Kidney capillary endothelial cell (primary cell): Measurements from ENCODE around the gene ATG101.
A peak's percentile ranks its signal among the peaks of the same experiment; 100 is the strongest.

Experiments used
- DNase-seq: peaks from one replicate; pipeline ENCODE4 v3.0.0-alpha.2; 2018; ENCODE audit warnings: low spot score

The ATG101 gene, protein sequence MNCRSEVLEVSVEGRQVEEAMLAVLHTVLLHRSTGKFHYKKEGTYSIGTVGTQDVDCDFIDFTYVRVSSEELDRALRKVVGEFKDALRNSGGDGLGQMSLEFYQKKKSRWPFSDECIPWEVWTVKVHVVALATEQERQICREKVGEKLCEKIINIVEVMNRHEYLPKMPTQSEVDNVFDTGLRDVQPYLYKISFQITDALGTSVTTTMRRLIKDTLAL

DNA sequence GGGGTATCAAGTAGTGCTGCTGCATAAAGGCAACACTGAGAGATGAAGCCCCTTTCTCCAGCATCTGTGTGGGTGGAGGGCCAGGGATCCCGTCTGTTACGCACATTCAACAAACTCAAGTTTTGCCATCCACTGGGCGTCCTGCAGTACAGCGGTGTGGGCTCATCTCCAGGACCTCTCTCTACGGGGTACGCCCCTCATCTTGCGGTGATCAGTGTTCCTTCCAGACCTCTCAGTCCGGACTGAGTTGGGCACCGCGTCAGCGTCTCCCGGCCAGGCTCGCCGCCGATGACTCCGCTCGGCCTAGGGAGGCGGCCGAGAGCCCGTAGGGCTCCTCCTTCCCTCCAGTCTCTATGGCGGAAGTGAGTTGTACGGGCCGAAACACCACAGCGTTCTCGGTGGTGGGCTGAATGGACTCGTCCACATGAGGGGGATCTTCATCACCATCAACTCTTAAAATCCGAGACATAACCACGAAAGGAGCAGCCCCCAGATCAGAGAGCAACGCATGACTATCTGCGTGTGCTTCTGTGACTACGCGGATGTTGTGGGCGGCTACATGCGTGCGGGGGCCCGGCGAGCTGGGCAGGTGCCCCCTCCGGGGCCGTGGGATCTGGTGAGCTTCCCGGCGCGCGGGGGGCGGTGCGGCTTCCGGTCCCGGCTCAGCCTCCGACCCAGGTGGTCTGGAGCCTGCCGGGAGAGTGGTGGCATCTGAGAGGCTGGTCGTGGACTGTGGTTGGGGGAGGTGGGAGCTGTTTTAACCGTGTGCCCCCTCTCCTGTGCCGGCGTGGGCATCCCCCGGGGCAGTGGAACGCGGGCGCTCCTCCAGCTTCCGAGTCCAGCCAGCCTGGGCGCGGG is at the start of gene ATG101:
TSS of gene ATG101 (plus strand) at position 652 of the 858 bp plus-strand sequence. CDS start 3,673 bp downstream, outside the sequence.
- DNase-seq: peak; percentile 97

DNA sequence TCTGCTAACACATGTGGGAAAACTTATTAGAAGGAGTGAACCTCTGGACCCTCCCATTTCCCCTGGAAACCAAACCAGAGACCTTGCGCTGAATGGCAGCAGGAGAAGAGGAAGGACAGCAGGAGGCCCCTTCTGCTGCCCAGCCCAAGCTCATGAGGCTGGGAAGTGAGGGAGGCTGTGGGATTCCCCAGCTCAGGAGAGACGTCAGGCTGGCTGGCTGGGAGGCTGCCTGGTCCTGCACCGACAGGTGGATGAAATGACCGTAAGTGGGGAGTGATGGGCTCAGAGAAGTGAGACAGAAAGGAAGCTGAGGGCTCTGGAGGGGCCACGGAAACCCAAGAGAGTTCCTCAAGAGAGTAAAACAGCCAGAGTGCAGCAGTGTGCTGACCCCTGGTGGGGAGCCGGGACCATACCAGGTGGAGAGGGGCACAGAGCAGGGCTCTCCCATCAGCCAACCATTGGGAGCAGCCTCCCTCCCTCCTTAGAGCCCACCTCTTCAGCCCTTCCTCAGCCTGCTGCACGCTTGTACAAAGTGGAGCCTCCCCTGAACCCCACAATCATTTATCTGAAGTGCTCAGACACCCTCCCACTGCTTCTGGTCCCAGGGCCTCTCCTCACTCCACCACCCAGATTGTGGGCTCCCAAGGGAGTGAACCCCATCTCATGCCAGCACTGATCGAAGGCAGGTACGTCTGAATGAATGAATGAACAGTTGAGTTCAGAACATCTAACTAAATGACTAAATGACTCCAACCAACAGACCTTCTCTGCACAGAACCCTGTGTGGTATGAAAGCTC is 49.0 kb upstream of the ATG101 start:
- no peak for DNase-seq

DNA sequence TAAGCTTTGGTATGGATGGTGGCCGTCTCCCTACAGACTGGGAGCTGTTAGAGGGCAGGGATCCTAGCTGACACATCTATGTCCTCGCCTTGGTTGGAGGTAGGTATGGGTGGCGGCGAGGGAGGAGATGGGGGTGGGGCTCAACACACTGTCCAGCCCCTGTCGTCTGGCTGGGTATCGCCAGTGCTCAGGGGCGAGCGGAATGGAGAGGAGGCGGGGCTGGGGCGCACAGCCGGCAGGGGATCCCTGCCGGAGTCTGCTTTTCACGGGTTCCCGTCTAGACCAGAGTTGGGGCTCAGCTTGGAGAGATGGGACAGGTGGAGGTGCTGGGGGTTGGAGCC is 47.0 kb upstream of the ATG101 start:
- no peak for DNase-seq

DNA sequence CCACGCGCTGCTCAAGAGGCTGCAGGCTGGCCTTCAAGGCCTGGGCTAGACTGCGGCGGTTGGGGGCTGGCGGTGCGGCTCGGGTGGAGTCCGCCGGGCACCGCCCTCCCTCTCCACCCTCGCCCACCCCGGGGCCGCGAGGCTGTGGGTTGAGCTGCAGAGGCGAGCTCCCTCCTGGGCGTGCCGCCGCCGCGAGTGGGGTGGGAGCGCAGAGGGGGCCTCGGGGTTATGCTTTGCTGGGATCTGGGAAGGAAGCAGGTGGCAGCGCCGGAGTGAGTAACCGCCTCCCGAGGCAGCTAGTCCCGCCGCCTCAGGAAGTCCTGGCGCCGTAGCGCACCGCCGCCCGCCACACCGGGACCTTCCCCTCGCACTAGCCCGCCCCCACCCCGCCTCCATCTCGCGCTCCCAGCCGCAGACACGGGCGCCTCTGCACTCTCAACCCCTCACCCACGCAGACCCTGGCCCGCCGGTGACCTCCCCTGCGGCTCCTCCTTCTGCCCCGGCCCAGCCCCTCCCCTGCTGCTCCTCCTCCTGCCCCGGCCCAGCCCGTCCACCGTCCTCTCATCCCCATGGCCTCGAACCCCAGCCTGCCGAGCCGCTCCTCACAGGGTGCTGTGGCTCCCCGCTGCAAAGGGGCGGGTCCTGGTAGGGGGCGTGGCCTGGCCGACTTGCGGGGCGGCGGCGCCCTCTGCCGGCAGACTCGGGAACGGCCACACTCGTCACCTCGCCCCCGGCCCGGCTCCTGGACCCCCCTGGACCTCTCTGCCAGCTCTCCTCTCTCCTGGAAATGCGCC is 46.4 kb upstream of the ATG101 start:
- DNase-seq: peak; percentile 91

DNA sequence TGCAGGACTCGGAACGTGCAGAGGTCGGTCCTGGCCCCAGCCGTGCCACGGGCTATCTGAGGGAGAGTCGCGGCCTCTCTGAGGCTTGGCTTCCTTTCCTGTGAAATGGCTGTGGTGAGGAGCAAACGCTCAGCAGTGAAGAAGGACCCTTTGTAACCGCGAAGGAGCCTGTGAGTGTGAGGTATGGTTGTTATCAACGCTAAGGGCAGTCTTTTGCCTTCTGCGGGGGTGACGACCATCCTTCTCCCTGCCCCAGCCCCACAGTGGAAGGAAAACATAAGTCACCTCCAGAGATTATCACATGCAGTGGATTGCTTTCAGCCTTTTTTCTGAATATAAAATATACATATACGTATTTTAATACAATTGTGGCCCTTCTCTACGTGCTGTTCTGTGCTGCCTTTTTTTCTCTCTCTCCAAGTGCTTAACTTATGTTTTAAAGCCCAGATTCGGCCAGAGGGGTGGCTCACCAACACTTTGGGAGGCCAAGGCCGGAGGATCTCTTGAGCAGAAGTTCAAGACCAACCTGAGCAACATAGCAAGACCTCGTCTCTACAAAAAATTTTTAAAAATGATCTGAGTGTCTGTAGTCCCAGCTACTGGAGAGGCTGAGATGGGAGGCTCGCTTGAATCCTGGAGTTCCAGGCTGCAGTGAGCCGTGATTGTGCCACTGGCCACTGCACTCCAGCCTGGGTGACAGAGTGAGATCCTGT is 45.6 kb upstream of the ATG101 start:
- DNase-seq: no peak

DNA sequence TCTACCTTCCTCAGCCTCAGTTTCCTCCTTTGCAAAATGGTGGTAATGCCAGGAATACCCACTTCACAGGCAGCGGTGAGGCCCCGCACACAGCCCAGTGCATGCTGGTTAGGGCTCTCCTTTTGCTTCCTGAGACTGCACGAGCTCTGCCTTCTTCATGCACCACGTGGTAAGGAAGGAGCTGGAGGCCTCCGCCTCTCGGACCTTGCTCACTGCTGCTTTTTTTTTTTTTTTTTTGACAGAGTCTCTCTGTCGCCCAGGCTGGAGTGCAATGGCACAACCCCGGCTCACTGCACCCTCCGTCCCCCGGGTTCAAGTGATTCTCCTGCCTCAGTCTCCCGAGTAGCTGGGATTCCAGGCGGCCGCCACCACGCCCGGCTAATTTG is 44.9 kb upstream of the ATG101 start:
- no peak for DNase-seq

DNA sequence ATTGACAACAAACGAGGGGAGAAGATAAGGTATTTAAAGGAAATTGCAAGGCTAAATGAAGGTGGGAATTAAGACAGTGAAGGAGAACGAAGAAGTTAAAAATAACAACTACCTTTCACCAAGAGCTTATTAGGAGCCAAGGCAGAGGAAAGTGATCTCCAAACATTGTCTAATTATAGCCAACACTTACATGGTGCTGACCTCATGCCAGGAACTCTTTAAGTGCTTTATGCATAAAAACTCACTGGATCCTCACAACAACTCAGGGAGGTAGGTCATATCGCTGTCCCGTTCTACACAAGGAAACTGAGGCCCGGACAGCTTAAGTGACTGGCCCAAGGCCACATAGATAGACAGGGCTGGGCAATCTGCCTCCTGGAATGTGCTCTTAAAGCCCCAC is 43.5 kb upstream of the ATG101 start:
- DNase-seq: no peak

DNA sequence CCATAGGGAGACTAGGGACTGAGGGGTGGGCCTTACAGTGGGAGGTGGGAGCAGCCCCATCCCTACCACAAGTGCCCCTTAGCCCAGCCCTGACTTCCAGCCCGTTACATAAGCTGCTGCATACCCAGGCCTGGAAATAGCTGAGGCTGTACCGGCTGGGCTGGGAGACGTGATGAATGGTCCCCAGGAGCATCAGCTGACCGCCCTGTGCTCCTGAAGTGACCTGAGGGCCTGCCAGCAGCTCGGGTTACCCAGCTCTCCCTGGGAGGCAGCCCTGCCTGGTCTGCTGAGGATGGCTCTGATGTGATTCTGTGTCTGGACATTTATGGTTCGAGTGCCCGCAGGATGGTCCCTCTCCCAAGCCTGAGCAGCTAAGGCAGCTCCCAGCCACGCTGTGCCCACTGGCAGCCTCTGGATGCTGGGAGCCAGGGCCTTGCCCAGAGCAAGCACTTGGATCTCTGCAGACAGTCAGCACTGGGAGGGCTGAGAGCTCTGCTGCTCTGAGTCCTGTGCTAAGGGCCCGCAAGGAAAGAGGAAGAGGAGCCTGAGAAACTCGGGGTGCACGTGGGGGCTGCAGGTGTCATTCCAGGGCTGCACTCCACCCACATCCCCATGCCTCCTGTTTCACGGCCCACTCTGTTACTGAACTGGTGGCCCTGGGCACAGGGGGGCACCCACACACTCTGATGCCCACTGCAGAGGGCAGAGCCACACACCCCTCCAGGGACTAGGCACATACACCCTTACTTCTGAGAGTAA is 42.5 kb upstream of the ATG101 start:
- no peak for DNase-seq

DNA sequence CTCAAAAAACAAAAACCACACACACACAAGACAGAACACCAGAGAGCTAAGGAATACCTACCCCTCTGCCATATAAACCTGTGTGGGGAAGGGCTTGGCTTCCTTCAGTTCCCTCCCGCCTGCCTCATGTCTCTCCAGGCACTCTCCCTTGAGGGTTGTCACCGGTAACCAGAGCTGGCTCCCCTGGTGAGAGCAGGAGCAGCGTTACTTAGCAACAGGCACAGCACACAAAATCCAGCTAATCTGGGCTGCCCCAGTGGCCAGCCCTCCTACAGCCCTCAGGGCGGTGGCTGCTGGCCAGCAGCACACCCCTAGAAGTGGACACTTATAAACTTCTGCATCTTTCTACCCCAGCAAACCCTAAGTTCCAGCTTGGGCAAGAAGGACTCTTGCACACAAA is 40.1 kb upstream of the ATG101 start:
- no peak for DNase-seq

DNA sequence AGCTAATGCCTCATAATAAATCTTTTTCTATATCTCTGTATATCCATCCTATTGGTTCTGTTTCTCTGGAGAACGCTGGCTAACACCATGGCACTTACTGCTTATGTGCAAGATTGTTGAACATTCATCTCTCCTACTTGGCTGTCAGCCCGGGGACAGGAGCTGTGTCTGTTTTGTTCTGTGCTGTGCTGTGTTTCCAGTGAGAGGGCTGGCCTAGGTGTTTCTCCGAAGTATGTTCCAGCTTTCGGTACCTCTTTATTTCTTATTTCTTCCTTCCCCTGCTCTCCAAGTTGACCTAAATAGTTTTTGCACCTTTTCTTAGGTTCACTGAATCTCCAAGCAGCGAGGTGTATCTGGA is 37.4 kb upstream of the ATG101 start:
- no peak for DNase-seq

DNA sequence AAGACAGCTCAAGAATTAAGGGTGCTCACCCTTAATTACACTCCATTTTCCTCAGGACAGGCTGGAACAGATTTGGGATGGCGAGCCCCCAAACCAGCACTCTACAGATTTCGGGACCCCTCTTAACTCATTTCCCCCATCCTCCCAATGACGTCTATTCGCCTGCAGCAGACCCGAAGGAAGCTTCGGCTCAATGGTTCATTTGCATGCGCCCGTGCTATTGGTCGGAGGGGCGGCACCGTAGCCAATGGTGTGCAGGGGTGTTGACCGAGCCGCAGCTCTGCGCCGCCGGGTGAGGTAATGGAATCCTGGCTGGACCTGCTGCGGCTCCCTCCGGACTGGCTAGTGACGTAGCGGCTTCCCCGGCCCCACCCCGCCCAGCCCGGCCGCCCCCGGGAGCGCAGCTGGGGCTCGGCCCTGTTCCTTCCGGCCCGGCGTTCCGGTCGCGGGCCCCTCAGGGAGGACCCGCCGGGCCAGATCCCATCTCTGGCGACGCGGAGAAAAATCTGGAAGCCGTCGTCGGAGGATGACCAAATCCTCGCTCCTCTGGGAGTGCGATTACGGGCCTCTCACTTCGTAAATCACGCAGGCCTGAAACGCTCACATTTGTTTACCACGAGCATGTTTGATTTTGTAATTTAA is 36.9 kb upstream of the ATG101 start:
- peak; percentile 95 for DNase-seq

DNA sequence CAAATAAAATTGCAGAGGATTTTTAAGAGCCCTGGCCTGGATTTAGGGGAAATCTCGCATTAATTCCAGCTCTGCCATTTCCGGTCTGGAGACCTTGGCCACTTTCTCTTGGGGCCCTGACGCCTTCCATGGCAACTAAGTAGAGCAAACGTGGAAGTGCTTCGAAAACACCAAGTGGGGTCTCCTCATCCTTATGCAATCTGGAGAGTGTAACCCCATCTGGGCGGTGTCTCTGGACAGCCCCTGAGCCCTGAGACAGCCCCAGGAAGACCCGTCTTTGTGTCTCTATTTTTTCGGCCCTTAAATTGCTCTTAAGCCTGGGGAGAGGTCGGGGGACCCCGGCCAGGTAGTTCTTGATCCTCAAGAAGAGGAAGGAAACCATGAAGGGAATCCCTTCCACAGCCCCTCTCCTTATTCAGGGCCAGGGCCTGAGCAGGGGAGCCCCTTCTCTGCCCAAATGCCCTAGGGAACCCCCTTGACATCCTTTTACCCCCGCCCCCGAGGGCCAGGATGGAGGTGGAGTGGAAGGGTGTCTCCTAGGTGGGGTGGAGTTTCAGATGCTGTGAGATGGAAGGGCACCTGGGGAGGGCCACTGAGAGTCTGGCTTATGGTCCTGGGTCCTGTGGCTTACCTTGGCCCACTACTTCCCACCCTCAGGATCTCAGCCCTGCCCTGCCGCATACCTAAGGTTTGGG is 36.2 kb upstream of the ATG101 start:
- DNase-seq: no peak

DNA sequence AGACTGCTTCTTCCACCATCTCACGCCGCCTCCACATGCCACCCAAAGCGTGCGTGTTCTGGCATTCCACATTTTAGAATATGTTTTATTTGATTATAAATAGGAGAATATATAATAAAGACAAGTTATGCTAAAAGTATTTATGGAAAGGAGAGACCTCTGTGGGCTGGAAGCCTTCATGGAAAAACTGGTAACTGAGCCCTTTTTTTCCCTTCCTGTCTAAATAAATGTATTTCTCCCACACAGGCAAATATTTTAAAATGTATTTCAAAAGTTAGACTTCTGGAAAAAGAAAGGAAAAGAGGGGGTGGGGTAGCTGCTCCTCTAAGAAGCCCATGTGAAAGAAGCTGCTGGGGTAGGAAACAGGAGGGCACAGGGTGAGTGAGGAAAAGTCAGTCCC is 34.6 kb upstream of the ATG101 start:
- no peak for DNase-seq

DNA sequence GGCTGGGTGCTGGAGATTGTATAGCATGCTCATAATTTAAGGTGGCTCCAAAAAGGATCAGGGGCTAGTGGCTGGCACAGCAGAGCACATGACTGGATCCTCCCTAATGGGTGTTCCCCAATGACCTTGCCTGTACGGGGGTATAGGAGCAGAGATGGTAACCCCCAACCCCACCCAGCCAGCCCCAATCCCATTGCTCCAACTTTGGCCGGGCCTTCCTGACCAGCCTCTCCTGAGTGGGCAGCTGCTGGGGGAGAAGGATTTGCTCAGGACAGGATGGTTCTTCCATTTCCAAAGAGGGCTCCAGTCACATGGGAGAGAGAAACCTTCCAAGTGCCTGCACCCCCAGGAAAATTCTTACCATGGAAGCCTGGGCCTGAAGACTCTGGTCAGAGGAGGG is 33.9 kb upstream of the ATG101 start:
- DNase-seq: no peak

DNA sequence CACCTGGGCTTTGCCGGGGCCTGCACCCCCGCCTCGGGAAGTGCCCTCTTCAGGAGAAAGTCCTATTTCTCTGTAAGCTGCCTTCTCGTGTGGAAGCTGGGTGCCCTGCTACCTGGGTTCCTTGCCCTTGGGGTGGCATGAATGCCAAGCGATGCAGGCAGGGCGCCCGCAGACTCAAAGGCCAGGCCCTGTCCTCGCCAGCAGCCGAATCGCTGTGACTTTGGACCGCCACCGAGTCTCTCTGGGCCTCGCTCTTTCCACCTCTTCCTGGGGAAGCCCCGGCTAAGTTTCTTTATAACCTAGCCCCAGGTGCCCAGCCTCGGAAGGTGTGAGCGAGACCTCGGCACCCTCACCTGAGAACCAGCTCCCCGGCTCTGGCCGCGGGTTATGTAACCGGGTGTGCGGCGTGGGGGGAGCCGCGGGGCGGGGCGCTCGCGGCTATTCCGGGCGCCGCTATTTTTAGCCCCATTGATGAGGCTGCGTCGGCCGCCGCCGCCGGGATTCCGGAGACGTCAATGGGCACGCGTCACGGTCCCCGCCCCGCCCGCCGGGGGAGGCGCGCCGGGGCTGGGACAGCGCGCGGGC is 33.1 kb upstream of the ATG101 start:
- peak; percentile 77 for DNase-seq

DNA sequence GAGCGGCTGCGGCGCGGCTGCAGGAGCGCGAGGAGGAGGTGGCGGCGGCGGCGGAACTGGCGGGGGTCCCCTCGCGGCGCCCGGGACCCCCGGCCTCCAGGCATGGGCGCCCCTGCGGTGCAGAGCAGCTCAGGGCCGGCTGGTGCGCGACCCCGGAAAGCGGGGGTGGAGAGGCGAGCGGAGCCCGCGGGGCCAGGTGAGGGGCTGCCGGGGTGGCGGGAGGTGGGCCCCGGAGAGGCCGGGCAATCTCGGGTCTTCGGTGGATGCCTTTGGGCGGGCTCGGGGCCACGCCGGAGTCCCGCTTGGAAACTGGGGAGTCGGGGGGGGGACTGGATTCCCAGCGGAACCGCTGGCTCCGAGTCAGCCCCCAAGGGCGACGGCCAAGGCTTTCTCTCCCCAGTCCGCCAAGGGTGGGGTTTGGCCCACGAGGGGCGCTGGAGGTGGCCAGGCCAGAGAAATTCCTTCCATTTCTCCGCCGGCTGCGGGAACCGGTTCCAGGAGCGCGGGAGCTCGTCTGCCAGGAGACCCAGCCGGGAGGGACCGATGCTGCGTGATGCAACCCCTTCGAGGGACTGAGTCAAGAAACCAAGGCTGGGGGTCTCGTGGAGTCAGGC is 32.4 kb upstream of the ATG101 start:
- DNase-seq: no peak

DNA sequence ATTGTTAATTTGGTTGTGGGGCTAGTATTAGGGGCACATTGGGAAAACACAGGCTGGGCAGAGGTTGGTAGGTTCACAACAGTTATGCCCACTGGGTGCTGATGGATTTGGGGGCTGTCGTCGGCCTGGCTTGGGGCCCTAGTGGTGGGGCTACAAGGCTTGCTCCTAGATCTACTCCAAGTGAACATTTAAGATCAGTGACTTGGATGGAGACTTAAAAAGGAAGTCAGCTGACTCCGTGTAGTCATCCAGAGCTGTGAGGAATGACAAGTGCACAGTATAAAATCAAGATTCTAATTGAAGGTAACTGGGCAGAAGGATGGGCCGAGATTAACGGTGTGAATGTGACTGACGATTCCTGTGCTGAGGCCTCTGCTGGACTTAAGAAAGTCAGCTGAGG is 31.3 kb upstream of the ATG101 start:
- DNase-seq: no peak

DNA sequence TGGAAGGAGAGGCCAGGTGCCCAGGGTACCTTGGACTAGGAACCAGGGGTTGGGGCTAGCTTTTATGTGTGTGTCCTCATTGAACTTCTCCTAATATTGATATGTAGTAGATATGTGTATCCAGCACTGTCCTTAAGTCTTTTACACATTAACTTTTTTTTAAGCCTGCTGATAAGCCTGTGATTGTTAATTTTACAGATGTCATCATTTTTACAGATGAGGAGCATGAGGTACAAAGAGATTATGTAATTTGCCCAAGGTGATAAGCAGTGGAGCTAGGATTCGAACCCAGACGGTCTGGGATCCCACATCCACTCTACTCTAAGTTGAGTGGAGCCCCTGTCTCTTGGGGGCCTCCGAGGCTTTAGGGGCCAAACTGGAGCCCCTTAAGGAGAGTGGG is 28.7 kb upstream of the ATG101 start:
- DNase-seq: no peak

DNA sequence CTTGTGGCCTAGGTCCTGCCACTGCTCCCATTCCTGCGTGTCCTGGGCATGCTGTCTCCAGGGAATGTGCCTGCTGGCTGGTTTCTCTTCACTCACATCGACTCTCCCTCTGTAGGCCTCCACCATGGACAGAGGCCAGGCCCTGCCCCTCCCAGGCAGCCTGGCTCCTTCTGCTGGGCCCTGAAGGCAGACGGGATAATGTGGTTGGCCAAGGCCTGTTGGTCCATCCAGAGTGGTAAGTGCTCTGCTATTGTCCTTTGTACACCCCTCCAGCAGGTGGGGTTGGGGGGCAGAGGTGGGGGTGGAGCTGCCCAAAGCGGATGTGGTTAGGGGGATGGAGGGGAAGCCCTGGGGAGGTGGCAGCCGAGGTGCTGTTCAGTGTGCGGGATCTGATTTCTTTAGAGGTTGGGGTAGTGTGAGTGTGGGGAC is 28.1 kb upstream of the ATG101 start:
- DNase-seq: no peak
